Adrenal gland (tissue), 12 donors: Measurements from ENCODE around the gene BCORL1. TPM values are rescaled to one million over a fixed set of nuclear protein-coding genes. Genes with fewer than 3 reads are reported as not detected.

Experiments
- DNase-seq, 7 donors: peaks; one replicate each; pipeline ENCODE4 v3.0.0-alpha.2; 2019 to 2020
- H3K27ac ChIP-seq, 5 donors: fragments of 200-600 bp; sonication (generic) in 4 of 5; 1 replicate in 3 of 5; 2 replicates in 2 of 5; pipeline versions ENCODE4 v1.5.1 to v1.8.0; 2016 to 2020; ENCODE audit warnings: mild to moderate bottlenecking in 1 of 5
- H3K27me3 ChIP-seq: fragments of 200-600 bp; 2 replicates; pipeline ENCODE4 v1.8.0; 2021
- H3K36me3 ChIP-seq, 2 donors: fragments of 200-600 bp; replicated peaks in 1 of 2; 1 replicate in 1 of 2; 2 replicates in 1 of 2; pipeline versions ENCODE4 v1.5.1 to v1.8.0; 2018 to 2022
- H3K4me1 ChIP-seq, 2 donors: fragments of 200-600 bp; replicated peaks in 1 of 2; 1 replicate in 1 of 2; 2 replicates in 1 of 2; pipeline versions ENCODE4 v1.5.1 to v1.8.0; 2018 to 2021
- H3K4me3 ChIP-seq, 4 donors: fragments of 200-600 bp; sonication (generic) in 3 of 4; one replicate each; pipeline ENCODE4 v1.5.1; 2016 to 2018
- H3K9me3 ChIP-seq, 3 donors: fragments of 200-600 bp; sonication (generic) in 1 of 3; replicated peaks in 1 of 3; 1 replicate in 2 of 3; 2 replicates in 1 of 3; pipeline versions ENCODE4 v1.5.1 to v1.8.0; 2016 to 2021
- CTCF ChIP-seq, 6 experiments: fragments of 450-650 bp in 4 of 6; fragments of 200-600 bp in 2 of 6; sonication (generic) in 1 of 6; IDR thresholded peaks; 1 replicate in 5 of 6; 2 replicates in 1 of 6; pipeline versions ENCODE4 v1.5.1 to v1.8.0; 2016 to 2021; ENCODE audit warnings: antibody characterized with exemption in 6 of 6, mild to moderate bottlenecking in 2 of 6, moderate library complexity in 1 of 6
- POLR2A ChIP-seq, 2 donors: fragments of 450-650 bp; IDR thresholded peaks; one replicate each; pipeline ENCODE4 v1.6.1; 2017; ENCODE audit warnings: antibody characterized with exemption in 2 of 2, mild to moderate bottlenecking in 2 of 2, moderate library complexity in 1 of 2
- WGBS, 4 donors: extraction: QIAGEN DNeasy Blood & Tissue Kit in 2 of 4; methylation state at CpG; one replicate each; pipeline versions ENCODE4 v1.1.5 to v1.1.7; 2013 to 2017; 5-methylcytosine and 5-hydroxymethylcytosine counted together
- intact Hi-C, 2 donors: fragments of 100-400 bp; cut with DNase I; formaldehyde crosslinking; loops; one replicate each; pipeline versions ENCODE4 v1.14.1 to v1.15.0; 2022 to 2023
- polyA plus RNA-seq, 3 donors: library from polyadenylated mRNA; stranded (reverse); fragments of 200-250 nt in 2 of 3; fragments of 350-450 nt in 1 of 3; fragmentation: Illumina TruSeq in 1 of 3; extraction: RNeasy Lipid Tissue Mini Kit (QIAGEN cat#74804) in 1 of 3; gene quantifications; one replicate each; pipeline ENCODE4 v1.2.3, GENCODE V29; 2013 to 2014
- total RNA-seq, 9 donors: library from RNA; depleted of rRNA in 4 of 9; stranded (reverse); fragments of >200 nt in 4 of 9; fragments of 120-200 nt in 1 of 9; fragmentation: NEBNext Ultra II Directional in 1 of 9; extraction: Animal tissue kit (Norgen Biotek cat#: 25700) in 1 of 9; gene quantifications; one replicate each; pipeline versions ENCODE4 v1.1.0 to v1.2.4, GENCODE V29; 2013 to 2023
- donor health status: healthy with polysubstance abuse.
- donor health status: Bipolar disorder and iron deficiency.
- donor health status: DM: yes; HTN: yes; CAD: no.
- donor health status: DM: no; HTN: no; CAD: no.
- donor health status: DM: no; HTN: no; CAD: no.
- donor health status: DM: yes; HTN: yes; CAD: no.

Gene BCORL1
- total and polyA plus RNA-seq, 12 donors: 1.4 to 18.5 (median 7.0) TPM

GRCh38 chrX:129954804-129955203, 27.6 kb upstream of the BCORL1 start:
- WGBS, 4 donors: 48 to 100% (median 72%) methylated on average over 2 to 3 of the region's 3 CpGs
- intact Hi-C loops: no loop called here

GRCh38 chrX:129955682-129956081, 26.8 kb upstream of the BCORL1 start:
- H3K9me3 ChIP-seq: no peaks in the 10 kb centered on the region
- no peak for DNase-seq
- TF ChIP-seq POLR2A (IDR thresholded peaks at IDR 0.05) (no peak), CTCF (IDR thresholded peaks at IDR 0.05) (no peak)
- no peak overlapping the region for H3K4me3 ChIP-seq
- no peaks in the 10 kb centered on the region for H3K4me1 ChIP-seq
- WGBS, 4 donors: 78 to 97% (median 89%) methylated on average over 3 of the region's 3 CpGs
- H3K27ac ChIP-seq: no peak overlapping the region
- peaks cover 7% of the 10 kb centered on the region for H3K27me3 ChIP-seq
- no peaks in the 10 kb centered on the region for H3K36me3 ChIP-seq
- intact Hi-C loops: no loop called here

More at GRCh38 chrX:129954804-129955203, 27.6 kb upstream of the BCORL1 start:
- DNase-seq: no peak
- H3K4me3 ChIP-seq: no peak overlapping the region
- TF ChIP-seq CTCF (IDR thresholded peaks at IDR 0.05): no peak
- no peak for TF ChIP-seq POLR2A (IDR thresholded peaks at IDR 0.05)
- H3K27ac ChIP-seq: no peak overlapping the region
- no peaks in the 10 kb centered on the region for H3K4me1 ChIP-seq
- H3K27me3 ChIP-seq: peaks cover 7% of the 10 kb centered on the region
- H3K9me3 ChIP-seq: no peaks in the 10 kb centered on the region
- no peaks in the 10 kb centered on the region for H3K36me3 ChIP-seq

- Histone ChIP-seq H3K9me3 (no peaks in the 10 kb centered on the region), H3K4me3 (no peak overlapping the region), H3K36me3 (no peaks in the 10 kb centered on the region), H3K4me1 (no peaks in the 10 kb centered on the region), H3K27me3 (peaks cover 7% of the 10 kb centered on the region), H3K27ac (no peak overlapping the region)
- WGBS, 4 donors: 77 to 92% (median 86%) methylated on average over 9 to 10 of the region's 10 CpGs
- intact Hi-C loops: no loop called here
- DNase-seq: no peak
- TF ChIP-seq POLR2A (IDR thresholded peaks at IDR 0.05) (no peak), CTCF (IDR thresholded peaks at IDR 0.05) (no peak)
These were observed 26.3 kb upstream of the BCORL1 start for GRCh38 chrX:129956145-129956544.

GRCh38 chrX:129956765-129957164, 25.7 kb upstream of the BCORL1 start:
- 7 to 50% (median 20%) methylated on average over 3 to 20 of the region's 20 CpGs for WGBS, 4 donors

More at GRCh38 chrX:129956765-129957164, 25.7 kb upstream of the BCORL1 start:
- H3K4me3 ChIP-seq: peak overlapping the region in 2 of 4 donors; percentile 27 to 57
- no peaks in the 10 kb centered on the region for H3K36me3 ChIP-seq
- no peak for TF ChIP-seq POLR2A (IDR thresholded peaks at IDR 0.05)
- TF ChIP-seq CTCF (IDR thresholded peaks at IDR 0.05): no peak
- H3K4me1 ChIP-seq: no peaks in the 10 kb centered on the region
- no peaks in the 10 kb centered on the region for H3K9me3 ChIP-seq
- no peak for DNase-seq
- peaks cover 7% of the 10 kb centered on the region for H3K27me3 ChIP-seq
- H3K27ac ChIP-seq: peak overlapping the region in 3 of 5 donors; percentile 47 to 80 (median 66)
- intact Hi-C loops: no loop called here
